Tibial artery (tissue), 4 donors: ENCODE data around the gene PPM1A.

ENCODE experiments used
- DNase-seq, 2 donors: peaks; one replicate each; pipeline ENCODE4 v3.0.0-alpha.2; 2019
- H3K27ac ChIP-seq, 2 donors: fragments of 200-600 bp; sonication (generic) in 1 of 2; 1 replicate in 1 of 2; 2 replicates in 1 of 2; pipeline ENCODE4 v1.5.1; 2018 to 2019; ENCODE audit warnings: mild to moderate bottlenecking in 1 of 2
- H3K27me3 ChIP-seq, 2 donors: fragments of 200-600 bp; sonication (generic) in 1 of 2; one replicate each; pipeline versions ENCODE4 v1.5.1 to v1.6.0; 2016 to 2019
- H3K36me3 ChIP-seq, 3 donors: fragments of 200-600 bp; sonication (generic) in 2 of 3; one replicate each; pipeline ENCODE4 v1.5.1; 2016 to 2019; ENCODE audit warnings: mild to moderate bottlenecking in 2 of 3
- H3K4me1 ChIP-seq, 4 donors: fragments of 200-600 bp; sonication (generic) in 2 of 4; 1 replicate in 3 of 4; 2 replicates in 1 of 4; pipeline ENCODE4 v1.5.1; 2016 to 2019
- H3K4me3 ChIP-seq, 2 donors: fragments of 200-600 bp; sonication (generic) in 1 of 2; 1 replicate in 1 of 2; 2 replicates in 1 of 2; pipeline ENCODE4 v1.5.1; 2018 to 2019; ENCODE audit warnings: mild to moderate bottlenecking in 2 of 2
- H3K9me3 ChIP-seq, 3 donors: fragments of 200-600 bp; sonication (generic) in 1 of 3; one replicate each; pipeline ENCODE4 v1.5.1; 2016 to 2019
- CTCF ChIP-seq, 2 experiments: fragments of 200-600 bp in 1 of 2; fragments of 450-650 bp in 1 of 2; IDR thresholded peaks; one replicate each; pipeline ENCODE4 v1.5.1; 2017 to 2019; ENCODE audit warnings: antibody characterized with exemption in 2 of 2, mild to moderate bottlenecking in 1 of 2, moderate library complexity in 1 of 2
- intact Hi-C: fragments of 100-400 bp; cut with DNase I; formaldehyde crosslinking; loops from one replicate; pipeline ENCODE4 v1.15.0; 2023; ENCODE audit warnings: low total_unique reads

The PPM1A gene

GRCh38 chr14:60301685-60302084 is 52.7 kb downstream of the PPM1A start:
- no peak for TF ChIP-seq CTCF (IDR thresholded peaks at IDR 0.05)
- no peaks in the 10 kb centered on the region for H3K27me3 ChIP-seq
- no peak overlapping the region for H3K4me3 ChIP-seq
- H3K9me3 ChIP-seq = no peaks in the 10 kb centered on the region
- no peak for DNase-seq
- H3K36me3 ChIP-seq = peaks cover 0 to 5% (median 0%) of the 10 kb centered on the region in 3 donors
- H3K4me1 ChIP-seq = peaks cover 0 to 4% (median 0%) of the 10 kb centered on the region in 4 donors
- intact Hi-C loops = no loop called here
- no peak overlapping the region for H3K27ac ChIP-seq

- DNase-seq = no peak
- Histone ChIP-seq H3K4me3 (no peak overlapping the region), H3K36me3 (no peaks in the 10 kb centered on the region), H3K27ac (no peak overlapping the region), H3K4me1 (peaks cover 0 to 4% (median 0%) of the 10 kb centered on the region in 4 donors), H3K9me3 (no peaks in the 10 kb centered on the region), H3K27me3 (no peaks in the 10 kb centered on the region)
- intact Hi-C loops = no loop called here
- TF ChIP-seq CTCF (IDR thresholded peaks at IDR 0.05) = no peak
Observed at GRCh38 chr14:60302663-60303062, 53.6 kb downstream of the PPM1A start.

GRCh38 chr14:60303745-60304144 is 54.7 kb downstream of the PPM1A start:
- no peak for DNase-seq
- intact Hi-C loops = no loop called here

GRCh38 chr14:60304509-60304908 is 55.5 kb downstream of the PPM1A start:
- no peak overlapping the region for H3K27ac ChIP-seq

More at GRCh38 chr14:60303745-60304144, 54.7 kb downstream of the PPM1A start:
- Histone ChIP-seq H3K4me3 (no peak overlapping the region), H3K36me3 (no peaks in the 10 kb centered on the region), H3K27ac (no peak overlapping the region), H3K9me3 (no peaks in the 10 kb centered on the region), H3K27me3 (no peaks in the 10 kb centered on the region), H3K4me1 (peaks cover 0 to 4% (median 0%) of the 10 kb centered on the region in 4 donors)
- TF ChIP-seq CTCF (IDR thresholded peaks at IDR 0.05) = no peak

GRCh38 chr14:60309867-60310552 is 61.0 kb downstream of the PPM1A start:
- no peak for DNase-seq
- TF ChIP-seq CTCF (IDR thresholded peaks at IDR 0.05) = no peak
- H3K27ac ChIP-seq = no peak overlapping the region
- H3K36me3 ChIP-seq = no peaks in the 10 kb centered on the region
- H3K4me3 ChIP-seq = no peak overlapping the region
- H3K4me1 ChIP-seq = no peaks in the 10 kb centered on the region
- H3K27me3 ChIP-seq = peaks cover 0 to 12% of the 10 kb centered on the region in 2 donors
- H3K9me3 ChIP-seq = no peaks in the 10 kb centered on the region
- intact Hi-C loops = no loop called here

More at GRCh38 chr14:60304509-60304908, 55.5 kb downstream of the PPM1A start:
- TF ChIP-seq CTCF (IDR thresholded peaks at IDR 0.05) = no peak
- Histone ChIP-seq H3K36me3 (no peaks in the 10 kb centered on the region), H3K4me3 (no peak overlapping the region), H3K9me3 (no peaks in the 10 kb centered on the region), H3K4me1 (peaks cover 0 to 4% (median 0%) of the 10 kb centered on the region in 4 donors), H3K27me3 (peaks cover 0 to under 1% of the 10 kb centered on the region in 2 donors)
- DNase-seq = no peak
- intact Hi-C loops = no loop called here
